ENCODE measurements around the gene NECTIN2. TPM values are rescaled to one million over a fixed set of nuclear protein-coding genes. Genes with fewer than 3 reads are reported as not detected.

The NECTIN2 gene
- total and polyA plus RNA-seq, 2 donors (not counting 1 experiment from before 2014, with no cell fraction given) = 0.15 to 0.32 TPM

- intact Hi-C loops (cut with micrococcal nuclease) = no loop called here
- TF ChIP-seq EZH2 (IDR thresholded peaks at IDR 0.05; ENCODE audit: borderline replicate concordance, insufficient read depth, low read depth, low read length, poor library complexity, severe bottlenecking) (no peak), CTCF (IDR thresholded peaks at IDR 0.05) (no peak)
- H3K27me3 Mint-ChIP-seq = no peaks in the 10 kb centered on the region
- H3K4me3 ChIP-seq (ENCODE audit: control extremely low read depth in 1 of 5, extremely low read depth in 1 of 5, insufficient read depth in 1 of 5, low read depth in 2 of 5, low read length in 4 of 5) = no peak overlapping the region
- no peak for ATAC-seq (ENCODE audit: low read depth)
- ChIA-PET POLR2A (no interaction called here), CTCF (interaction anchor here (1.1 kb wide), 1 partner anchor 239 kb away, joined by 3 read pairs; no protein-coding TSS in a partner anchor)
- peaks cover 7% of the 10 kb centered on the region for H4K20me1 ChIP-seq (ENCODE audit: control insufficient read depth, insufficient read depth, low read length, poor library complexity, severe bottlenecking)
- no peak overlapping the region for H3K27ac Mint-ChIP-seq
- H3K27ac ChIP-seq (ENCODE audit: low read length in 2 of 2) = no peak overlapping the region
- peaks cover 16 to 21% of the 10 kb centered on the region in 2 donors for H3K4me1 ChIP-seq (ENCODE audit: control insufficient read depth in 2 of 2, insufficient read depth in 2 of 2, low read length in 2 of 2)
- no peak overlapping the region for H3K9ac ChIP-seq (ENCODE audit: low read length)
- no peak overlapping the region for H3K4me2 ChIP-seq (replicated peaks; ENCODE audit: low read depth, low read length, poor library complexity, severe bottlenecking)
- no peaks in the 10 kb centered on the region for H3K9me3 Mint-ChIP-seq (ENCODE audit: insufficient read depth)
- peaks cover 0 to 52% of the 10 kb centered on the region in 2 experiments for H3K36me3 ChIP-seq (replicated peaks in 1 of 2; ENCODE audit: control extremely low read depth in 1 of 2, control insufficient read depth in 1 of 2, extremely low read depth in 1 of 2, insufficient read depth in 2 of 2, low read length in 1 of 2)
- H3K9me3 ChIP-seq (ENCODE audit: control extremely low read depth in 1 of 3, control insufficient read depth in 2 of 3, insufficient read depth in 1 of 3, low read length in 2 of 3) = peaks cover 0 to 3% (median 0%) of the 10 kb centered on the region in 3 donors
- peaks cover 25% of the 10 kb centered on the region for H3K79me2 ChIP-seq (ENCODE audit: control insufficient read depth, insufficient read depth, low read length)
- H3K4me3 Mint-ChIP-seq = peak overlapping the region; percentile 83
- no peak overlapping the region for H2AFZ ChIP-seq (ENCODE audit: insufficient read depth, low read depth, low read length, poor library complexity, severe bottlenecking)
- 97% methylated on average over 12 of the region's 18 CpGs for WGBS (ENCODE audit: insufficient coverage)
- peaks cover 29% of the 10 kb centered on the region for H3K4me1 Mint-ChIP-seq
- H3K27me3 ChIP-seq (replicated peaks in 1 of 4; ENCODE audit: control extremely low read depth in 1 of 4, control insufficient read depth in 3 of 4, insufficient read depth in 4 of 4, low read length in 3 of 4) = no peaks in the 10 kb centered on the region
- DNase-seq = no peak
These were observed 47.4 kb downstream of the NECTIN2 start for GRCh38 chr19:44893332-44894051.

- Histone ChIP-seq H4K20me1 (ENCODE audit: control insufficient read depth, insufficient read depth, low read length, poor library complexity, severe bottlenecking) (peaks cover 7% of the 10 kb centered on the region), H3K4me2 (replicated peaks; ENCODE audit: low read depth, low read length, poor library complexity, severe bottlenecking) (no peak overlapping the region), H2AFZ (ENCODE audit: insufficient read depth, low read depth, low read length, poor library complexity, severe bottlenecking) (no peak overlapping the region), H3K79me2 (ENCODE audit: control insufficient read depth, insufficient read depth, low read length) (peaks cover 25% of the 10 kb centered on the region), H3K4me1 (ENCODE audit: control insufficient read depth in 2 of 2, insufficient read depth in 2 of 2, low read length in 2 of 2) (peaks cover 16 to 21% of the 10 kb centered on the region in 2 donors), H3K9me3 (ENCODE audit: control extremely low read depth in 1 of 3, control insufficient read depth in 2 of 3, insufficient read depth in 1 of 3, low read length in 2 of 3) (peaks cover 0 to 3% (median 0%) of the 10 kb centered on the region in 3 donors), H3K27me3 (replicated peaks in 1 of 4; ENCODE audit: control extremely low read depth in 1 of 4, control insufficient read depth in 3 of 4, insufficient read depth in 4 of 4, low read length in 3 of 4) (no peaks in the 10 kb centered on the region), H3K9ac (ENCODE audit: low read length) (no peak overlapping the region), H3K36me3 (replicated peaks in 1 of 2; ENCODE audit: control extremely low read depth in 1 of 2, control insufficient read depth in 1 of 2, extremely low read depth in 1 of 2, insufficient read depth in 2 of 2, low read length in 1 of 2) (peaks cover 0 to 52% of the 10 kb centered on the region in 2 experiments), H3K4me3 (ENCODE audit: control extremely low read depth in 1 of 5, extremely low read depth in 1 of 5, insufficient read depth in 1 of 5, low read depth in 2 of 5, low read length in 4 of 5) (no peak overlapping the region), H3K27ac (ENCODE audit: low read length in 2 of 2) (no peak overlapping the region)
- 100% methylated on average over 2 of the region's 6 CpGs for WGBS (ENCODE audit: insufficient coverage)
- POLR2A ChIA-PET = interaction anchor here (0.7 kb wide), 1 partner anchor 141 kb away, joined by 6 read pairs; no protein-coding TSS in a partner anchor
- no peaks in the 10 kb centered on the region for H3K27me3 Mint-ChIP-seq
- H3K9me3 Mint-ChIP-seq (ENCODE audit: insufficient read depth) = no peaks in the 10 kb centered on the region
- peaks cover 27% of the 10 kb centered on the region for H3K4me1 Mint-ChIP-seq
- H3K27ac Mint-ChIP-seq = no peak overlapping the region
- intact Hi-C loops (cut with micrococcal nuclease) = no loop called here
- H3K4me3 Mint-ChIP-seq = no peak overlapping the region
- no peak for DNase-seq
- CTCF ChIA-PET = interaction anchor here (1.1 kb wide), 1 partner anchor 12 kb away, joined by 3 read pairs; no protein-coding TSS in a partner anchor
- no peak for ATAC-seq (ENCODE audit: low read depth)
- TF ChIP-seq CTCF (IDR thresholded peaks at IDR 0.05) (no peak), EZH2 (IDR thresholded peaks at IDR 0.05; ENCODE audit: borderline replicate concordance, insufficient read depth, low read depth, low read length, poor library complexity, severe bottlenecking) (no peak)
These were observed 47.9 kb downstream of the NECTIN2 start for GRCh38 chr19:44894052-44894400.

All from B cell (primary cell).